H1 (cell line): ENCODE results near the gene LRTM2. TPM values are rescaled to one million over a fixed set of nuclear protein-coding genes. Genes with fewer than 3 reads are reported as not detected.

Experiments
- CTCF ChIA-PET: fragments of 300-600 bp; sonication (Branson Sonifier 250); formaldehyde crosslinking; loops from one replicate; lab custom pipeline; 2021; ENCODE audit not compliant: partially characterized antibody; lab: Charles Lee
- POLR2A ChIA-PET: fragments of 300-600 bp; sonication (Branson Sonifier 250); formaldehyde crosslinking; loops from one replicate; lab custom pipeline; 2021; ENCODE audit warnings: inconsistent platforms; ENCODE audit not compliant: partially characterized antibody; lab: Charles Lee
- DNase-seq, 2 experiments: peaks; one replicate each; pipeline versions ENCODE4 v3.0.0 to v3.0.0-alpha.2; 2010 to 2022; ENCODE audit warnings: low spot score in 2 of 2, low read depth in 1 of 2, mixed read lengths in 1 of 2
- FAIRE-seq: peaks from 2 replicates; lab custom pipeline; 2011; peaks lifted over from hg19 to GRCh38; lab: Jason Lieb, UNC
- H2AFZ ChIP-seq: 2 replicates; pipeline ENCODE4 v1.8.1; 2012; ENCODE audit warnings: low read length, inconsistent platforms
- H2AK5ac ChIP-seq: 2 replicates; pipeline ENCODE4 v1.6.1; 2013; ENCODE audit warnings: low read depth, low read length
- H2BK120ac ChIP-seq: replicated peaks from 2 replicates; pipeline ENCODE3; 2013; ENCODE audit warnings: low read depth, low read length, inconsistent platforms
- H2BK12ac ChIP-seq: 2 replicates; pipeline ENCODE4 v1.6.1; 2013; ENCODE audit warnings: low read depth, low read length
- H2BK15ac ChIP-seq: 2 replicates; pipeline ENCODE4 v1.6.1; 2013; ENCODE audit warnings: low read length
- H2BK20ac ChIP-seq: 2 replicates; pipeline ENCODE4 v1.6.1; 2013; ENCODE audit warnings: low read length
- H2BK5ac ChIP-seq: 2 replicates; pipeline ENCODE4 v1.6.1; 2013; ENCODE audit warnings: low read depth, low read length
- H3K14ac ChIP-seq: 2 replicates; pipeline ENCODE4 v1.6.1; 2013; ENCODE audit warnings: inconsistent platforms; ENCODE audit not compliant: insufficient read length
- H3K18ac ChIP-seq: 2 replicates; pipeline ENCODE4 v1.6.1; 2013; ENCODE audit warnings: low read length; ENCODE audit errors: extremely low read depth
- H3K23ac ChIP-seq: 2 replicates; pipeline ENCODE4 v1.6.1; 2013; ENCODE audit warnings: inconsistent platforms; ENCODE audit not compliant: insufficient read length
- H3K23me2 ChIP-seq: 2 replicates; pipeline ENCODE4 v1.6.1; 2013; ENCODE audit warnings: low read depth, low read length
- H3K27ac ChIP-seq: 2 replicates; pipeline ENCODE4 v1.6.1; 2011; ENCODE audit warnings: low read depth, low read length, inconsistent platforms
- H3K27me3 ChIP-seq, 4 experiments: replicated peaks in 1 of 4; 1 replicate in 1 of 4; 2 replicates in 3 of 4; pipeline versions ENCODE4 v1.6.1 to v1.8.1; 2011 to 2013; ENCODE audit warnings: low read length in 3 of 4, mild to moderate bottlenecking in 3 of 4, inconsistent platforms in 2 of 4, mixed read lengths in 2 of 4, moderate library complexity in 1 of 4; ENCODE audit not compliant: control insufficient read depth in 3 of 4, insufficient read depth in 3 of 4; ENCODE audit errors: extremely low read depth in 1 of 4
- H3K36me3 ChIP-seq, 4 experiments: 2 replicates each; pipeline versions ENCODE4 v1.6.1 to v1.8.1; 2011 to 2013; ENCODE audit warnings: mild to moderate bottlenecking in 4 of 4, low read length in 3 of 4, moderate library complexity in 2 of 4, control low read depth in 1 of 4, inconsistent platforms in 1 of 4; ENCODE audit not compliant: insufficient read depth in 4 of 4, control insufficient read depth in 2 of 4
- H3K4ac ChIP-seq: replicated peaks from 2 replicates; pipeline ENCODE3; 2013; ENCODE audit warnings: low read length, low read depth, mixed read lengths, inconsistent platforms; ENCODE audit not compliant: insufficient read length
- H3K4me1 ChIP-seq, 4 experiments: replicated peaks in 1 of 4; 1 replicate in 1 of 4; 2 replicates in 3 of 4; pipeline versions ENCODE4 v1.6.1 to v1.8.1; 2011 to 2013; ENCODE audit warnings: low read length in 3 of 4, inconsistent platforms in 2 of 4, mixed read lengths in 1 of 4; ENCODE audit not compliant: insufficient read depth in 4 of 4, control insufficient read depth in 3 of 4
- H3K4me2 ChIP-seq, 2 experiments: 2 replicates each; pipeline versions ENCODE4 v1.6.1 to v1.8.1; 2011 to 2013; ENCODE audit warnings: low read depth in 2 of 2, low read length in 2 of 2, control low read depth in 1 of 2, inconsistent platforms in 1 of 2, mild to moderate bottlenecking in 1 of 2; ENCODE audit not compliant: insufficient read depth in 1 of 2
- H3K4me3 ChIP-seq, 4 experiments: fragments of 200-600, 300-600 bp in 1 of 4; sonication (generic), shearing (Covaris generic), sonication (Bioruptor Twin) in 1 of 4; 2 replicates each; pipeline versions ENCODE4 v1.5.1 to v1.8.1; 2011 to 2016; ENCODE audit warnings: low read length in 4 of 4, low read depth in 3 of 4, control low read depth in 2 of 4, inconsistent platforms in 2 of 4, mild to moderate bottlenecking in 2 of 4, mixed read lengths in 1 of 4, moderate library complexity in 1 of 4; ENCODE audit not compliant: insufficient read depth in 2 of 4; ENCODE audit errors: extremely low read depth in 1 of 4
- H3K56ac ChIP-seq: replicated peaks from 2 replicates; pipeline ENCODE3; 2013; ENCODE audit warnings: low read depth, mild to moderate bottlenecking, mixed read lengths, low read length, inconsistent platforms; ENCODE audit not compliant: insufficient read length
- H3K79me1 ChIP-seq: 2 replicates; pipeline ENCODE4 v1.6.1; 2013; ENCODE audit warnings: low read depth, low read length, control low read depth
- H3K79me2 ChIP-seq, 2 experiments: 2 replicates each; pipeline versions ENCODE4 v1.6.1 to v1.8.1; 2012 to 2013; ENCODE audit warnings: low read length in 2 of 2, mild to moderate bottlenecking in 2 of 2, inconsistent platforms in 1 of 2; ENCODE audit not compliant: insufficient read depth in 2 of 2, control insufficient read depth in 1 of 2
- H3K9ac ChIP-seq, 4 experiments: replicated peaks in 1 of 4; 1 replicate in 1 of 4; 2 replicates in 3 of 4; pipeline versions ENCODE4 v1.6.1 to v1.8.1; 2011 to 2013; ENCODE audit warnings: low read depth in 3 of 4, low read length in 3 of 4, control low read depth in 2 of 4, mild to moderate bottlenecking in 2 of 4, moderate library complexity in 2 of 4, inconsistent platforms in 1 of 4; ENCODE audit errors: extremely low read depth in 1 of 4
- H3K9me3 ChIP-seq, 2 experiments: 2 replicates each; pipeline versions ENCODE4 v1.6.1 to v1.8.1; 2012 to 2013; ENCODE audit warnings: mild to moderate bottlenecking in 2 of 2, moderate library complexity in 2 of 2, control low read depth in 1 of 2, inconsistent platforms in 1 of 2, low read depth in 1 of 2, low read length in 1 of 2, mixed read lengths in 1 of 2; ENCODE audit not compliant: insufficient read depth in 2 of 2
- H4K20me1 ChIP-seq, 2 experiments: replicated peaks in 1 of 2; 2 replicates each; pipeline versions ENCODE3 to v1.8.1; 2011 to 2013; ENCODE audit warnings: inconsistent platforms in 2 of 2, low read length in 2 of 2, mild to moderate bottlenecking in 1 of 2; ENCODE audit not compliant: insufficient read depth in 2 of 2, control insufficient read depth in 1 of 2
- H4K5ac ChIP-seq: 2 replicates; pipeline ENCODE4 v1.6.1; 2013; ENCODE audit warnings: low read length, low read depth, mixed read lengths, inconsistent platforms; ENCODE audit not compliant: insufficient read length
- H4K8ac ChIP-seq: 2 replicates; pipeline ENCODE4 v1.8.0; 2013; ENCODE audit warnings: mild to moderate bottlenecking, moderate library complexity, low read length, inconsistent platforms; ENCODE audit not compliant: insufficient read depth; ENCODE audit errors: extremely low read depth
- H4K91ac ChIP-seq: replicated peaks from 2 replicates; pipeline ENCODE3; 2013; ENCODE audit warnings: low read length, mixed read lengths, inconsistent platforms; ENCODE audit not compliant: insufficient read length
- YY1 ChIP-seq: IDR thresholded peaks from 2 replicates; pipeline ENCODE4 v1.6.1; 2011; ENCODE audit warnings: low read depth, mild to moderate bottlenecking, low read length
- WGBS, 2 experiments: shearing (Covaris generic) in 1 of 2; methylation state at CpG; one replicate each; pipeline versions ENCODE4 v1.1.6 to v1.1.7; 2013 to 2015; ENCODE audit warnings: low lambda C conversion rate in 2 of 2, mixed read lengths in 2 of 2, inconsistent platforms in 1 of 2, low coverage in 1 of 2, missing lambda C conversion rate in 1 of 2; ENCODE audit not compliant: insufficient replicate concordance in 2 of 2, insufficient coverage in 1 of 2, insufficient read length in 1 of 2; ENCODE audit errors: extremely low coverage in 1 of 2, missing lambda C conversion rate in 1 of 2; 5-methylcytosine and 5-hydroxymethylcytosine counted together
- polyA plus RNA-seq, 7 experiments: library from polyadenylated mRNA; depleted of rRNA in 3 of 7; stranded (reverse) in 5 of 7; unstranded in 2 of 7; fragments of >200 nt in 5 of 7; fragments of 200-250 nt in 2 of 7; gene quantifications; 1 replicate in 5 of 7; 2 replicates in 1 of 7; 4 replicates in 1 of 7; pipeline versions ENCODE4 v1.2.1 to v1.2.3, GENCODE V29; 2011 to 2013; ENCODE audit warnings: missing spikeins in 2 of 7, mixed read lengths in 2 of 7
- total RNA-seq: library from RNA; stranded (reverse); fragmentation: NEBNext Ultra II Directional; extraction: Animal tissue kit (Norgen Biotek cat#: 25700); gene quantifications from 2 replicates; pipeline ENCODE4 v1.2.1, GENCODE V29; 2021

Gene LRTM2
- total and polyA plus RNA-seq, 2 of the 8 experiments (the other 6 are each of a cell fraction or from before 2014, with no cell fraction given) = 0.06 TPM; not detected in 1

GRCh38 chr12:1815814-1816729 is 4.3 kb upstream of the LRTM2 start:
- Histone ChIP-seq H3K27ac (no peak overlapping the region), H4K5ac (no peak overlapping the region), H3K23me2 (no peaks in the 10 kb centered on the region; the same call in 1 of the 2 replicates), H2AK5ac (no peak overlapping the region; the same call in 1 of the 2 replicates), H2AFZ (no peak overlapping the region), H3K27me3 (peaks cover 8 to 22% (median 21%) of the 10 kb centered on the region in 4 experiments), H2BK120ac (no peak overlapping the region), H3K18ac (no peak overlapping the region), H3K9ac (peak overlapping the region in 1 of 4 experiments; percentile 7; a peak in 1 of 7 replicates), H3K79me2 (no peaks in the 10 kb centered on the region), H3K36me3 (no peaks in the 10 kb centered on the region), H4K8ac (peak overlapping the region; percentile 16; the same call in 1 of the 2 replicates), H3K4ac (no peak overlapping the region), H3K4me3 (no peak overlapping the region), H3K9me3 (peaks cover 0 to 3% of the 10 kb centered on the region in 2 experiments; a peak in 2 of 4 replicates), H3K79me1 (no peaks in the 10 kb centered on the region), H2BK12ac (peak overlapping the region; percentile 72; the same call in 1 of the 2 replicates), H3K4me1 (peaks cover 0 to 12% (median 3%) of the 10 kb centered on the region in 4 experiments; a peak in 5 of 7 replicates), H3K4me2 (no peak overlapping the region), H3K23ac (no peak overlapping the region), H4K91ac (peak overlapping the region; percentile 72), H2BK20ac (no peak overlapping the region), H3K14ac (no peak overlapping the region), H3K56ac (no peak overlapping the region), H2BK5ac (no peak overlapping the region; the same call in 1 of the 2 replicates), H2BK15ac (no peak overlapping the region), H4K20me1 (no peaks in the 10 kb centered on the region)
- no peak for TF ChIP-seq YY1
- ChIA-PET CTCF (interaction anchor here (0.8 to 2.8 kb wide), 5 partner anchors 13 to 124 kb away, joined by 3 to 18 read pairs (median 4); no protein-coding TSS in a partner anchor), POLR2A (interaction anchor here (0.6 kb wide), 2 partner anchors 92 to 604 kb away, joined by 3 read pairs; no protein-coding TSS in a partner anchor)
- FAIRE-seq (no peak), DNase-seq (no peak)
- WGBS, 2 experiments = 89% methylated on average over 21 of the region's 21 CpGs; no CpG with 5 or more reads in 1 of the 2 experiments
